Measurements from ENCODE around the gene NPR1.

DNA sequence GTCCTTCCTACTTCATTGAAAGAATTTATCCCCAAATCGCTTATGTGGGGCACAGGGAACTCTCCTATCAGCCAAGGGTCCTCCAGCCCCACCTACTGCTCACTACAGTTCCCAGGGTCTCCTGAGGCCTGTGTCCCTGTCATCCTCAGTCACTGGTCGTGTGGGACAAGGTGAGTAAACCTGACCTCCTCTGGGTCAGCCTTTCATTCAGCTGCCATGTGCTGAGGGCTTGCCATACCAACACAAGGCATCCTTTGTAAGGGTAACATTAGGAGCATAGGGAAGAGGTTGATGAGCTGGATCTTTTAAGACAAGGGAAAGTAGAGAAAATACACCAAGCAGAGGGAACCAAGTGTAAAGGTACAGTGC, 31.2 kb upstream of the NPR1 start:
- TF ChIP-seq CTCF (conservative IDR thresholded peaks at IDR 0.05; ENCODE audit: low read depth in 2 of 2) (peak; percentile 9 to 40; a peak in 1 of 4 replicates), STAT1 (IDR thresholded peaks at IDR 0.05; ENCODE audit: unreplicated experiment) (no peak), NANOG (IDR thresholded peaks at IDR 0.05; ENCODE audit: borderline replicate concordance) (no peak), EZH2phosphoT487 (IDR thresholded peaks at IDR 0.05; ENCODE audit: unreplicated experiment) (no peak), POLR2AphosphoS5 (IDR thresholded peaks at IDR 0.05; ENCODE audit: low read depth) (peak; percentile 64), EZH2 (IDR thresholded peaks at IDR 0.05; ENCODE audit: low read depth, unreplicated experiment) (no peak), CREB1 (CRISPR knock-in tag; IDR thresholded peaks at IDR 0.05; ENCODE audit: low read depth) (no peak), ZNF331 (CRISPR knock-in tag; IDR thresholded peaks at IDR 0.05; ENCODE audit: low read depth) (no peak), ZNF462 (CRISPR knock-in tag; IDR thresholded peaks at IDR 0.05) (no peak), ZNF114 (CRISPR knock-in tag; IDR thresholded peaks at IDR 0.05) (no peak)
- TF ChIP-seq, protein P1, sequence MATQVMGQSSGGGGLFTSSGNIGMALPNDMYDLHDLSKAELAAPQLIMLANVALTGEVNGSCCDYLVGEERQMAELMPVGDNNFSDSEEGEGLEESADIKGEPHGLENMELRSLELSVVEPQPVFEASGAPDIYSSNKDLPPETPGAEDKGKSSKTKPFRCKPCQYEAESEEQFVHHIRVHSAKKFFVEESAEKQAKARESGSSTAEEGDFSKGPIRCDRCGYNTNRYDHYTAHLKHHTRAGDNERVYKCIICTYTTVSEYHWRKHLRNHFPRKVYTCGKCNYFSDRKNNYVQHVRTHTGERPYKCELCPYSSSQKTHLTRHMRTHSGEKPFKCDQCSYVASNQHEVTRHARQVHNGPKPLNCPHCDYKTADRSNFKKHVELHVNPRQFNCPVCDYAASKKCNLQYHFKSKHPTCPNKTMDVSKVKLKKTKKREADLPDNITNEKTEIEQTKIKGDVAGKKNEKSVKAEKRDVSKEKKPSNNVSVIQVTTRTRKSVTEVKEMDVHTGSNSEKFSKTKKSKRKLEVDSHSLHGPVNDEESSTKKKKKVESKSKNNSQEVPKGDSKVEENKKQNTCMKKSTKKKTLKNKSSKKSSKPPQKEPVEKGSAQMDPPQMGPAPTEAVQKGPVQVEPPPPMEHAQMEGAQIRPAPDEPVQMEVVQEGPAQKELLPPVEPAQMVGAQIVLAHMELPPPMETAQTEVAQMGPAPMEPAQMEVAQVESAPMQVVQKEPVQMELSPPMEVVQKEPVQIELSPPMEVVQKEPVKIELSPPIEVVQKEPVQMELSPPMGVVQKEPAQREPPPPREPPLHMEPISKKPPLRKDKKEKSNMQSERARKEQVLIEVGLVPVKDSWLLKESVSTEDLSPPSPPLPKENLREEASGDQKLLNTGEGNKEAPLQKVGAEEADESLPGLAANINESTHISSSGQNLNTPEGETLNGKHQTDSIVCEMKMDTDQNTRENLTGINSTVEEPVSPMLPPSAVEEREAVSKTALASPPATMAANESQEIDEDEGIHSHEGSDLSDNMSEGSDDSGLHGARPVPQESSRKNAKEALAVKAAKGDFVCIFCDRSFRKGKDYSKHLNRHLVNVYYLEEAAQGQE (IDR thresholded peaks at IDR 0.05; ENCODE audit: unreplicated experiment), result no peak

Data from GM23338 (cell line).